ENCODE results near the gene BCR.

GRCh38 chr22:23353004-23353403 lies 172.7 kb downstream of the BCR start:
- TF ChIP-seq, protein P1, sequence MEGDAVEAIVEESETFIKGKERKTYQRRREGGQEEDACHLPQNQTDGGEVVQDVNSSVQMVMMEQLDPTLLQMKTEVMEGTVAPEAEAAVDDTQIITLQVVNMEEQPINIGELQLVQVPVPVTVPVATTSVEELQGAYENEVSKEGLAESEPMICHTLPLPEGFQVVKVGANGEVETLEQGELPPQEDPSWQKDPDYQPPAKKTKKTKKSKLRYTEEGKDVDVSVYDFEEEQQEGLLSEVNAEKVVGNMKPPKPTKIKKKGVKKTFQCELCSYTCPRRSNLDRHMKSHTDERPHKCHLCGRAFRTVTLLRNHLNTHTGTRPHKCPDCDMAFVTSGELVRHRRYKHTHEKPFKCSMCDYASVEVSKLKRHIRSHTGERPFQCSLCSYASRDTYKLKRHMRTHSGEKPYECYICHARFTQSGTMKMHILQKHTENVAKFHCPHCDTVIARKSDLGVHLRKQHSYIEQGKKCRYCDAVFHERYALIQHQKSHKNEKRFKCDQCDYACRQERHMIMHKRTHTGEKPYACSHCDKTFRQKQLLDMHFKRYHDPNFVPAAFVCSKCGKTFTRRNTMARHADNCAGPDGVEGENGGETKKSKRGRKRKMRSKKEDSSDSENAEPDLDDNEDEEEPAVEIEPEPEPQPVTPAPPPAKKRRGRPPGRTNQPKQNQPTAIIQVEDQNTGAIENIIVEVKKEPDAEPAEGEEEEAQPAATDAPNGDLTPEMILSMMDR (IDR thresholded peaks at IDR 0.05): no peak
- no peak for TF ChIP-seq POLR2A (IDR thresholded peaks at IDR 0.05)
